Measurements from ENCODE around the gene ACAA2. TPM values are rescaled to one million over a fixed set of nuclear protein-coding genes. Genes with fewer than 3 reads are reported as not detected.

ACAA2 gene
- total RNA-seq, 2 experiments from 2014 or later = 67.9 to 69.8 TPM

DNA sequence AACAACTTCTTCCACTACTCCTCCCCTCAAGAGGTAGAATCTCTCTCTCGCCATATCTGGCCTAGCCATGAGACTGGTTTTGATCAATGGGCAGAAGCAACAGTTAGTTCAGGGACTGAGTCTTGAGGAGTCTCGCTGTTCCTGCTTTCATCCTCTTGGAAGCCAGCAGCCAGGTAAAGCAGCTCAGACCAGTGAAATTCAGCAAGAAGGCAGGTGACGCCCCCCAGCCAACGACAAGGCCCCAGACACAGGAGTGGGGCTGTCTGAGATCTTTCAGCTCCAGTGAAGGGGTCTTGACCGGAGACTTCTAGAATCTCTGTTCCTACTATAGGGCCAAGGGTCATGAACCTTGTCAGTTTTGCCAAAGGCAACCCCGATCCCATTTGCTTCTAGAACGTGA lies 39.7 kb upstream of the ACAA2 start:
- no peaks in the 10 kb centered on the region for H3K36me3 Mint-ChIP-seq (ENCODE audit: low read depth)
- H3K4me3 Mint-ChIP-seq = no peak overlapping the region
- H3K27ac Mint-ChIP-seq = no peak overlapping the region
- CTCF ChIA-PET = no interaction called here
- no peaks in the 10 kb centered on the region for H3K9me3 Mint-ChIP-seq
- intact Hi-C loops (cut with micrococcal nuclease) = no loop called here
- no peaks in the 10 kb centered on the region for H3K4me1 Mint-ChIP-seq (ENCODE audit: low read depth)
- DNase-seq = no peak
- H3K27me3 Mint-ChIP-seq (ENCODE audit: low read depth) = peaks cover 10% of the 10 kb centered on the region

DNA sequence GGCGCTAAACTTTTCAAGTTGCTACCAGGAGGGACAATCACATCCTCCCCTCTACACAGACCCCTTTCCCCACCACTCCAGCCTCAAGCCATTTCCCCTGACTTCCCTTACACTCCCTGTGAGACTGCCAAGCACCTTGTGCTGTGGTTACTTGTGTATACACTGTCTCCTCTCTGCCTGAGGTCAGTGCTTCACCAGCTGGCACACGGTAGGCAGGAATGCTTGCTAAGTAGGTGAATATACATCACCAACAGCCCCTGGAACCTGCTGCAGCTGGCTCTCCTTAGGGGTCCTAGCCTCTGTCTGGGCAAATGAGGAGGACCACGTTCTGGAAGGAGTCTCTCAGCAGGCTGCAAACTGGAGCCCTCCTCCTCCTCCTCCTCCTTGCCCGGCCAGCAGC lies 38.3 kb upstream of the ACAA2 start:
- Mint-ChIP-seq H3K4me1 (ENCODE audit: low read depth) (no peaks in the 10 kb centered on the region), H3K27ac (no peak overlapping the region), H3K36me3 (ENCODE audit: low read depth) (no peaks in the 10 kb centered on the region), H3K4me3 (no peak overlapping the region), H3K27me3 (ENCODE audit: low read depth) (peaks cover 14% of the 10 kb centered on the region), H3K9me3 (no peaks in the 10 kb centered on the region)
- intact Hi-C loops (cut with micrococcal nuclease) = no loop called here
- DNase-seq = no peak
- CTCF ChIA-PET = interaction anchor here (0.8 to 1.1 kb wide), 2 partner anchors 11 to 293 kb away, joined by 4 read pairs; no protein-coding TSS in a partner anchor

DNA sequence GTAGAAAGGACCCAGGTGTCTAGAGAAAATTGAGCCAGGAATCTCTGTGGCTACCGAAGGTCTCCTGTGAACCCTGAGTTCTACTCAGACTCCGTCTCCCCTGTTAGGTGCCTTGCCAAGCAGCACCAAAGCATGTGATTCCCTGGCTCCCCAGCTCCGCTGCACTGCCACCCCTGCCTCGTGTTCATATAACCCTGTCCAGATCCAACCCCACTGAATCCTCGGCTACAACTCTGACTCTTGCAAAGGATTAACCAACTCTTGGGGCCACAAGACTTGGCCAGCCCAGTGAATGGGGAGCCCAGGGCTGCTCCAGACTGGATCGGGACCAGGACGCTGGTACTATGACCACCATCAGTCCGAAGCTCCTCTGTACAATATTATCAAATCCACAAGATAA lies 37.3 kb upstream of the ACAA2 start:
- Mint-ChIP-seq H3K27me3 (ENCODE audit: low read depth) (peaks cover 15% of the 10 kb centered on the region), H3K9me3 (no peaks in the 10 kb centered on the region), H3K36me3 (ENCODE audit: low read depth) (no peaks in the 10 kb centered on the region), H3K27ac (no peak overlapping the region), H3K4me3 (no peak overlapping the region), H3K4me1 (ENCODE audit: low read depth) (no peaks in the 10 kb centered on the region)
- no peak for DNase-seq
- intact Hi-C loops (cut with micrococcal nuclease) = no loop called here
- CTCF ChIA-PET = interaction anchor here (0.7 to 1.3 kb wide), 2 partner anchors 8 to 340 kb away, joined by 4 to 5 read pairs; no protein-coding TSS in a partner anchor

DNA sequence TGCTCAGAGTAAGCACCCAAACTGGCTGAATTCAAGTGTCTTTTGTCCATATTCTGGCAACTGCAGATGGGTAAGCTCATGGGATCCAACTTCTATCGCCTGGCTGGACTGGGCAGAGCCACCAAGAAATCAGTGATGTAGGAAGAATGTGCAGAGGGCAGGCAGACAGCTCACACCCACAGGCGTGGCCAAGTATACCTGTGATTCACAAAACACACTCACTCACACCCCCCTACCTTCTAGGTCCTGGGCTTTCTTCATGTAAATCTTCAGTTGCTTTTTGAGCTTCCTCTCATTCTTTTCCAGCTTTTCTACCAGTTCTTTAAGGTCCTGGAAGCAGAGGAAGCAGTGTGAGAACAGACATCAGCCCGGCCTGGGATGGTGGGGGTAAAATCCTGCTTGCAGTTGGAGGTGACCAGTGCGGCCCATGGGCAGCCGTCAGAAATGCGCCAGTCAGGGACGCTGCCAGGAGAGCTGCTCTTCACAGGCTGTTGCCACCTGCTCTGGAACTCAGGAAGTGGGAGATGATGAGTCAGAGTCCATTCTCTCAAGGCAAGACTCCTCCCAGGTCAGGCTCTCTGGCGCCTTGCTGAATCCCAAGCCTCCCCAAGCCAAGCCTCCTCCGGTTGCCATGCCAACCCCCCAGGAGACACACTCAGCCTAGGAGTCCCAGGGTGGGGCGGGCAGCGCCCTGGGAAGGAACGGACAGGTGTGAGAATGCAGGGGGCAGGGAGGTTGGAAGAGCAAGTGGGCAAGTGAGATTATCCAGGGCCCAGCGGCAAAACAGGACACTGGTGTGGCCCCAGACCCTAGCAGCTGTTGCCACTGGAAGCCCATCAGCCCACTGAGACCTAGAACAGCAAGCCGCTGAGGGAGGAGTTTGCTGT lies 36.2 kb upstream of the ACAA2 start:
- H3K4me3 Mint-ChIP-seq = no peak overlapping the region
- intact Hi-C loops (cut with micrococcal nuclease) = no loop called here
- no peak for DNase-seq
- no peak overlapping the region for H3K27ac Mint-ChIP-seq
- CTCF ChIA-PET = interaction anchor here (1.2 kb wide), 2 partner anchors 9 to 13 kb away, joined by 4 to 5 read pairs; no protein-coding TSS in a partner anchor
- H3K36me3 Mint-ChIP-seq (ENCODE audit: low read depth) = no peaks in the 10 kb centered on the region
- no peaks in the 10 kb centered on the region for H3K4me1 Mint-ChIP-seq (ENCODE audit: low read depth)
- peaks cover 15% of the 10 kb centered on the region for H3K27me3 Mint-ChIP-seq (ENCODE audit: low read depth)
- no peaks in the 10 kb centered on the region for H3K9me3 Mint-ChIP-seq

DNA sequence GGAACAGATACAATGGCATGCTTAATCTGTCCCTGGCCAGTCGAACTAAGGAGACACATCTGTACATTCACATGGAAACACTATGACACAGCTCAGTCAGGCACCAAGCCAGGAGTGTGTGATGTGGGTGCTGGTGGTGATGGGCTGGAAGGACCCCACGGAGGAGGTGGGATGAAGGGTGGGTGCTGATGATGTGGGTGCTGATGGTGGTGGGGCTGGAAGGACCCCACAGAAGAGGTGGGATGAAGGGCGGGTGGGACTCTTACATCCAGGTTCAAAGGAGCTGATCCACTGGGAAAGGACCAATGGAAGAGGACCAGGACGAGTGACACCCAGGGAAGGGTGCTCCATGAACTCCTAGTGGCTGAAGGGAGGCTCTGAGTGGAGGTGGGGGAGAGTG lies 34.8 kb upstream of the ACAA2 start:
- intact Hi-C loops (cut with micrococcal nuclease) = no loop called here
- DNase-seq = no peak
- Mint-ChIP-seq H3K4me1 (ENCODE audit: low read depth) (no peaks in the 10 kb centered on the region), H3K4me3 (no peak overlapping the region), H3K27me3 (ENCODE audit: low read depth) (peaks cover 15% of the 10 kb centered on the region), H3K9me3 (no peaks in the 10 kb centered on the region), H3K27ac (no peak overlapping the region), H3K36me3 (ENCODE audit: low read depth) (no peaks in the 10 kb centered on the region)
- CTCF ChIA-PET = interaction anchor here (1.2 kb wide), 2 partner anchors 10 to 14 kb away, joined by 4 to 5 read pairs; no protein-coding TSS in a partner anchor

DNA sequence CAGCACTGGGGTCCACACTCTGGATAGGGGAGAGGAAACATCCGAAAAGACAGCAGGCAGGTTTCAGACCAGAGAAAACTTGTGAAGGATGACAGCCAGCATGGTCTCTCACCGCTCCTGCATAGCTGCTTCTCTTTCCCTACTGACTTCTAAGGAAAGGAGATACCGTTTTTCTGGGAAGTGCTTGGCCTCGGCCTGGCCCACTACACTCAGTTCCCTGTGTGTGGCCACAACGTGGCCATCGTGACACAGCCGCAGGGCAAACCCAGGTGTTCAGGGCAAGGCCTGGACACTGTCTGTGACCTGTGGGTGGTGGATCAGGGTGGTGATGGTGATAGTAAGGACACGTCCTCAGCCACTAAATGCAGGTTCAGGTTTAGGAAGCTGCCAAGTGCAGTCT lies 34.2 kb upstream of the ACAA2 start:
- H3K27me3 Mint-ChIP-seq (ENCODE audit: low read depth) = peaks cover 15% of the 10 kb centered on the region
- H3K4me3 Mint-ChIP-seq = no peak overlapping the region
- DNase-seq = no peak
- CTCF ChIA-PET = no interaction called here
- no peaks in the 10 kb centered on the region for H3K36me3 Mint-ChIP-seq (ENCODE audit: low read depth)
- H3K4me1 Mint-ChIP-seq (ENCODE audit: low read depth) = no peaks in the 10 kb centered on the region
- intact Hi-C loops (cut with micrococcal nuclease) = no loop called here
- H3K9me3 Mint-ChIP-seq = no peaks in the 10 kb centered on the region
- H3K27ac Mint-ChIP-seq = no peak overlapping the region

DNA sequence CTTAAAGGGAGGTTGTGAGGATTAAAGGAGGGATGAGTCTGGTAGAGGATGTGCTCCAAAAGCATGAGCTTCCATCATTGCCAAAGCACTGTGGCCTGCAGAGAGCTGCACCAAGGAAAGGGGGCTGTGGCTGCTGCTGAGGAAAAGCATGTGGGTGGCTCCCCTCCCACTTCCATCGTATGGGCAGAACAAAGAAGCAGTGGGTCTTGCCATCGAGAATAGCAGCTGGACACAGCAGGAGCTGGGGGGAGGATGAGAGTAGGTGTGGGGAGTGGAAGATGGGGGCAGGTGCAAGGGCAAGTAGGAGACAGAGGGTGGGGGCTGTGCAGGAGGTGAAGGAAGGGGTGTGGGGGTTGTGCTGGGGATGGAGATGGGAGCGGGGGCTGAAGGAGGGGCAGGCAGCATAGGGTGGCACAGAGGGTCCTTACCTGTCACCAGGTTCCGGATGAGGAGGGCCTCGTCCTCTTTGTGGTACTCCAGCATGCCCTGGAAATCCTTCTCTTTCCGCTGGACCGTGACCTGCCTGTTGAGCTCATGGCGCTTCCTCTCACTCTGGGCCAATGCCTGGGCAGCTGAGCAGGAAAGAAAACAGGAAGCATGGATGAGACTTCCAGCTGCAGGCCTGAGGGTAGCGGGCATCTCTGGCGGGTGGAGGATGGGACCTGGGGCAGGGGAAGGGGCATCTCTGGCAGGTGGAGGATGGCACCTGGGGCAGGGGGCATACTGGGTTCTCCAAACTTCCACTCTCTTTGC lies 33.6 kb upstream of the ACAA2 start:
- intact Hi-C loops (cut with micrococcal nuclease) = no loop called here
- Mint-ChIP-seq H3K27ac (no peak overlapping the region), H3K4me1 (ENCODE audit: low read depth) (no peaks in the 10 kb centered on the region), H3K4me3 (no peak overlapping the region), H3K27me3 (ENCODE audit: low read depth) (peaks cover 15% of the 10 kb centered on the region), H3K9me3 (no peaks in the 10 kb centered on the region), H3K36me3 (ENCODE audit: low read depth) (no peaks in the 10 kb centered on the region)
- CTCF ChIA-PET = interaction anchor here (1.8 kb wide), 1 partner anchor 11 kb away, joined by 7 read pairs; no protein-coding TSS in a partner anchor
- no peak for DNase-seq

DNA sequence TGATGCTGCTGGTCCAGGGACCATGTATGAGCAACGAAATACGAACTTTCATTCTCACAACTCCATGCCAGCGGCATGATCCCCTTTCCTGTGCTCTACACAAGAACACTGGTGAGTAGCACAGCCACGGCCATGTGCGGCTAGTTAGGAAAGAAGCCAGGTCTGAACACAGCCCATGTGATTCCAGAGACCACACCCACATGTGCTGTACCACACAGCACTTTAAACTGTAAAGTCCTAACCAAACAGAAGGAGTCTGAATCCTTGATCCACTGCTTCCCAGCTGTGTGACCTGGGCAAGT lies 33.0 kb upstream of the ACAA2 start:
- Mint-ChIP-seq H3K9me3 (no peaks in the 10 kb centered on the region), H3K27me3 (ENCODE audit: low read depth) (peaks cover 15% of the 10 kb centered on the region), H3K4me3 (no peak overlapping the region), H3K4me1 (ENCODE audit: low read depth) (no peaks in the 10 kb centered on the region), H3K36me3 (ENCODE audit: low read depth) (no peaks in the 10 kb centered on the region), H3K27ac (no peak overlapping the region)
- CTCF ChIA-PET = interaction anchor here (1.8 kb wide), 1 partner anchor 12 kb away, joined by 7 read pairs; no protein-coding TSS in a partner anchor
- intact Hi-C loops (cut with micrococcal nuclease) = no loop called here
- DNase-seq = no peak

DNA sequence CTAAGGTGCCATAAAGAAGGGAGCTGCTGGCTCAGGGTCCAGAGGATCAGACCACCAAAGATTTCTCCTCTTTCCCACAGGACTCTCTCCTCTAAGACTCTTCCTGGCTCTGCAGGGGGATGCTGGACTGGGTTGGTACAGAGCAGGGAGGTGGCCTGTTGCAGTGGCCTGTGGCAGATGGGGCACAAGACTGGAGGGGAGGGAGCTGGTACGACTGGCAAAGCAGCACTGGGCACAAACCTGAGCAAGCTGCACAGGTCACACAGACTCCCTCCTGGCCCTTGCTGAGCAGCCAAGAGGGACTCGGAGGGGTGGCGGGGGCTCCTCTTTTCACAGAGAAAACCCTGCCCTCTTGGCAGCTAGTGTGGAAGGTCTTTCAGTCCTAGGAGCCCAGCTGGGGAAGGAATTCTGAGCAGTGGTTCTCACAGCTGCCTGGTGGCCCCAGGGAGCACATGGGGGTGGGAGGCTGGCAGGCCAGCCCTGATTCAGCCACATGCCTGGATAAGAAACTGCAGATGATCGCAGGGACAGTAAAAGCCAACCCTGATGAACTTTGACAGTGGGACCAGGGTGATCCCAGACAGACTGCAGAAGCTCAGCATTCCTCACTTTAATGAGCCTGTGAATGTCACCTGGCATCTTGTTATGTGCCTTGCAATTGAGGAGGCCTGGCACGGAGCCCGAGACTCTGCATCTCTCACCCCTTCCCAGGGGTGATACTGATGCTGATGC lies 32.5 kb upstream of the ACAA2 start:
- DNase-seq = no peak
- CTCF ChIA-PET = interaction anchor here (1.8 kb wide), 1 partner anchor 13 kb away, joined by 7 read pairs; no protein-coding TSS in a partner anchor
- Mint-ChIP-seq H3K36me3 (ENCODE audit: low read depth) (no peaks in the 10 kb centered on the region), H3K27ac (no peak overlapping the region), H3K9me3 (no peaks in the 10 kb centered on the region), H3K27me3 (ENCODE audit: low read depth) (peaks cover 15% of the 10 kb centered on the region), H3K4me3 (no peak overlapping the region), H3K4me1 (ENCODE audit: low read depth) (no peaks in the 10 kb centered on the region)
- intact Hi-C loops (cut with micrococcal nuclease) = no loop called here

DNA sequence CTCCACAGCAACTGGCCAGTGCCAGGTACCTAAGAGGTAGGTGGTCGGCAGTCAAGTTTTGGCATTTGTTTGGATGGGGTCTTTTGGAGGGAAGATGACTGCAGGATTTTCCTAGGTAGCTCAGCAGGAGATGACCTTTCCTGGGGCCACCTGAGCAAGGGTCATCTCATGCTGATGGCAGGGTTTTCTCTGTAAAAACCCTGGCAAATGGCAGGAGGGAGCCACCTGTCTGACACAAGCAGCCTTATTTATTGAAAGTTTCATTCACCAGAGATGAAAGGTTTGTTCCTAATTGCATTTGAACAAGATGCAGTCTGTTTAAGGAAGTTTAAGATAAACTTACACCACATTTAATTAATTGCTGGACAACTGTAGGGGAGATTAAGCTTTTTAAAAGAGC lies 31.6 kb upstream of the ACAA2 start:
- Mint-ChIP-seq H3K27me3 (ENCODE audit: low read depth) (peaks cover 15% of the 10 kb centered on the region), H3K4me3 (no peak overlapping the region), H3K9me3 (no peaks in the 10 kb centered on the region), H3K27ac (no peak overlapping the region), H3K36me3 (ENCODE audit: low read depth) (no peaks in the 10 kb centered on the region), H3K4me1 (ENCODE audit: low read depth) (no peaks in the 10 kb centered on the region)
- CTCF ChIA-PET = interaction anchor here (0.6 kb wide), 1 partner anchor 23 kb away, joined by 6 read pairs; no protein-coding TSS in a partner anchor
- no peak for DNase-seq
- intact Hi-C loops (cut with micrococcal nuclease) = no loop called here

DNA sequence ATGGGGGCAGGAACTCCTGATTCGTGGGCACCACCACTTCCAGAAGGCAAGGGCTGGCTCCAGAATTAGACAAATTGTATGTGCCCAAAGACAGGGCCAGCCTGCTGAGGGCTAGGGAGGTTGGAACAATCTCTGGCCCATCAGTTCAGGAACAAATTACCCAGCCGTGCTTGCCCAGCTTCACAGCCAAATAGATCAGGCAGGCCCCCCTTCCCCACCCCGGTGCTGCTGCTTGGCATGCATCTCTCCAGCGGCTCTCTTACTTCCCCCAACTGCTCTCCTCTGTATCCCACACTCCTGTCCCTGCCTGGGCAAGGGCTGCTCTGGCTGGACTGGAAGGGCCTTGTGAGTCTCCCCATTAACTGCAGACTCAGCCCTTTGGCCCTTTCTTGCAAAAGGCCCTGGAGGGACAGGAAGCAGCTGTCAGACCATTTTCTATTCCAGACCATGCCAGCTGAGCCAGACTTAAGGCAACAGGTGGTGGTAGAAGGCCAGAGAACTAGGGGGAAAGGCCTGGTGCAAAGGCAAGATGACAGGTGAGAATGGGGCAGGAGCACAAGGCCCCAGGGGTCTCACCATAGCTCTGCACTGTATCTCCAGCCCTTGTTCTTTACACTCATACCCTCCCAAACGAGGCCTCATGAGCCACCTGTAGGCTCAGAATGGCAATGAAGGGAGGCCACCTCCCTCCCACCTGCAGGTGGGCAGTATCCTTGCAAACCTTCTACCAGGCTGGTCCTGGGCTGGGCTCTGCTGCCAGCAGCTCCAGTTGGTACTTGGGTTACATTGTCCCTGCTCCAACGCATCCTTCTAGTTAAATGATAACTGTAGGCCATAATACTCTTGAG lies 30.7 kb upstream of the ACAA2 start:
- intact Hi-C loops (cut with micrococcal nuclease) = no loop called here
- Mint-ChIP-seq H3K27ac (no peak overlapping the region), H3K9me3 (no peaks in the 10 kb centered on the region), H3K4me1 (ENCODE audit: low read depth) (no peaks in the 10 kb centered on the region), H3K27me3 (ENCODE audit: low read depth) (peaks cover 13% of the 10 kb centered on the region), H3K36me3 (ENCODE audit: low read depth) (no peaks in the 10 kb centered on the region), H3K4me3 (no peak overlapping the region)
- DNase-seq = no peak
- CTCF ChIA-PET = interaction anchor here (0.8 kb wide), 1 partner anchor 283 kb away, joined by 3 read pairs; the partner anchor contains the start of gene LIPG

Data from activated naive CD4-positive, alpha-beta T cell treated with anti-CD3 and anti-CD28 coated beads for 36 hours (primary cell).